ENCODE data around the gene VSTM2B.

Gene VSTM2B

DNA sequence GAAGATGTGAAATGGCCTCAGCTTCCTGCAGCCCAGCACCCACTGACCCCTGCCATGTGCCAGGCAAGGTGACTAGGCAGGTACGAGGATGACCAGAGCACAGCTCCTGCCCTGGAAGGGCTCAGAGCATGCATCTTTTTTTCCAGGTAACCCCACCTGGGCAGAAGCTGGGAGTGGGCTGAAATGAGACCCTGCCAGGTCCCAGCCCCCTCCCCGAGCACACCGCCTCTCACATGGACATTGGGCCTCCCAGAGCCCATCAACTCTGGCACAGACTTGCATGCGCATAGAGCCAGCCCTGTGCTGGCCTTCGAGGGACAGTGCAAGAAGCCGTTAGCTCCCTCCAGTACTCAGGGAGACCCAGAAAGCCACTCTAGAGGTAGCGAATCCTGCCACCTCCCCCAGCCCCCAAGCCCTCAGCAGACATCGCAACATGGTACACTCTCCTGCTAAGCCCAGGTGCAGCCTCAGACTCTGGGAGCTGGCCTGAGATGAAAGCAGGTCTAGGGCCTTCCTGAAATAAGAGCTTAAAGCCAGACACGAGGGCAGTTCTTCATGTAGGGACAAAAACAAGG, 8.9 kb upstream of the VSTM2B start:
- DNase-seq: no peak

DNA sequence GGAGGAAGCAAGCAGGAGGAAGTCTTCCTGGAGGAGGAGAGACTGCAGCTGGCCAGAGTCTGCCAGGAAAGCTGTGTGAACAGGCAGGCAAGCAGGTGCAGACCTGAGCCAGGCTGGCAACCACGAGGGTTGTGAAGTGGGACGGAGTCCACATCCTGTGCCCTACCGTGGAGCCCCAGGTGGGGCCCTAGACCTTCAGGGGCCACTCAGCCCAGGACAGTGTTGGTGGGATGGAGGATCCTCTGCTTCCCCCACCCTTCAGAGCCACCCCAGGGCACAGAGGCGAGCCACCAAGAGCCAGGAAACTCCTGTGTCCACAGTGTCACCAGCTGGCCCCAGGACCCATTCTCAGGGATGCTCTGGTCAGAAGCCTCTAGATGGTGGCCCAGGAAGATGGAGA, 8.4 kb upstream of the VSTM2B start:
- DNase-seq: no peak

DNA sequence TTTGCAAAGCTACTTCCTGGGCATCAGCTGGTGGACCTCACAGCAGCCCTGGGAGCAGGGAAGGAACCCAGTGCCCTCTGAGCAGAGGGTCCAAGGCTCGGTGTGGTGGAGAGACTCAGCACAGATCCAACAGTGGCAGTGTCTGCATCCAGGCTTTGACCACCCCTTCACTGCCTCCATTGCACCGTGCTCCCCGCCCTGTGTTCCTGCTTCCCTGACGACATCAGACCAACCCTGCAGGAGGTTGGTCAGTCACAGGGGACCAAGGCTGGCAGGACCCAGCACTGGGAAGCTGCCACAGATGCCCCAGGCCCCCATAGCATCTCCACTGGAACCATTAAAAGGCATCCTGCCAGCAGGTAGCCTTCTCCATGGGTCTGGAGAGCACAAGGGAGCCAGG, 7.8 kb upstream of the VSTM2B start:
- DNase-seq: no peak

DNA sequence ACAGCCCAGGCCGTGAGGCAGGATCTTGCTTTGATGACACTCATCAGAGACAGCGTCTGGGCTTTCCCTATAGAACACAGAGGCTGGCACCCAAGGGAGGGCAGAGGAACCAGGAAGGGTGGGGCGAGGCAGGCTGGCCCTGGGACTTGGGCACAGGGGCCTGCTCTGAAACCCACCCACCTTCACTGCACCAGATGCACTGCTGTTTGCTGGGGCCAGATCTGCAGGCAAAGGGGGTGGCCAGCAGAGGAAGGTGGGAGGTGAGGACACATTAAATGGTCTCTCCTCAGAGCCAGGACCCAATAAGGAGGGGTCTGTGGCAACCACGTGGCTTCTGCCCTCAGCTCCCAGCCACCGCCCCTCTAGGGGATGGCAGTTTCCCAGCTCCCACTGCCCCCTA, 6.6 kb upstream of the VSTM2B start:
- DNase-seq: no peak

DNA sequence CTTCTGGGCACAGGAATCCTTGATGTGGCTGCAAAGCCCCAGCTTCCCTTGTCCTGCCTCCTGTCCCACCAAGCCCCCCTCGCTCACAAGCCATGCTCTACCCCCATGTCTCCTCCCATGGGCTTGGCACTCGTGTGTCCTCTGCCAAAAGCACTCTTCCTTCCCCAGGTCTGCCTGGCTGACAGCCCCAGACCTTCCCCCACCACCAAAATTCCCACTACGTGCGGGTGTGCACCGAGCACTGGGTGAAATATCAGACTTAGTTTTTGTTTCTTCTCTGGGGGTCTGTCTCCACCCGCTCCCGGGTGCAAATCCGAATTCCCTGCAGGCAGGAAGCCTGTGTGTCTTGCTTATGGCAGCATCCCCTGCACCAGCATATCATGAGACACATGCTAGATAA, 5.9 kb upstream of the VSTM2B start:
- DNase-seq: no peak

DNA sequence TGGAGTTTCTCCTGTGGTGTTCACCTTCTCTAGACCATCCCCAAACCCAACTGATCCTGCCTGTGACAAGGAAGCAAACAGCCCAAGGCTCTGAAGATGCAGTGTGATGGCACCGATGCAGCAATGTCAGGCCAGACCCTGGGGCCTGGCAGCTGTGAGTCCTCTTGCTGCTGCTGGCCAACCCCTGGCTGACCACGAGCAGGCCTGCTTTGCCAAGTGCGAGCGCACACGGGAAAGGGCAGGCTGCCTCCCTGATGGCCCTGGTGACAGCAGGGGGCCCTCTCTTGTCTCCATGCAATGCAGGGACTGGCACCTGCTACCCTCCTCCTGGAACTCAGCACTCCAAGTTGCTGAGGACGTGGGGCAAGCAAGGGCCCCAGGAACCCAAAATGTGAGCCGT, 5.4 kb upstream of the VSTM2B start:
- no peak for DNase-seq

DNA sequence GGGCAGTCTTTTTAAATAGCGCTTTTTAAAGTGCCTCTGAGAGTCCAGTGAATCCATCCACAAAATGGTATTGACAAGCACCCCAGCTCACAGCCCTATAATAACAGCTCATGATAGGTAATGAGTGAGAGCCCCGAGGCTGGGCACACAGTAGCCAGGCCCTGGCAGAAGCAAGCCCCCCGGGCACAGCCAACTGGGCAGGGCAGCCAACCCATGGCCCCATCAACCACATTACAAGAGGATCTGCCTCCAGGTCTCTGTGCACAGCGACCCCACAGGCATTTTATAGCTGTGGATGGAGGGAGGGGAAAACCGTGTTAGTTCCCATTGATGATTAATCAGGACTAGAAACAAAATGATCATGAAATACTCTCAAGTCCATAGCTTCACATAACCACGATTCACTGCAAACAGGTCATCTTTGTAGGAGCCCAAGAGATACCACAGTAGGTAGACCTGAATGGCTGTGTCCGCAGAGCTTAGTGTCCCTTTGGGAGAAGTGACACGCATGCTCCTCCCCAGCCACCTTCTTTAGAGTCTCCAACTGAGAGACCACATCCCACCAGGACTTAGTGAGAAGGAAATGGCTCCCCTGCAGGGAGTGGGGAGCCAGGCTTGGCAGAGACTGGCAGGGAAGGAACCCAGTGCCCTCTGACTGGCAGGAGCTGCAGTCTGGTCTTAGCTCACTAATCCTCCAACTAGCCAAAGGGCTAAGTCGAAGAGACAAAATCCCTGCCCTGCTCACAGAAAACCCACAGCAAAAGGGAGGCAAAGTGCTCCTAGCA, 4.3 kb upstream of the VSTM2B start:
- no peak for DNase-seq

DNA sequence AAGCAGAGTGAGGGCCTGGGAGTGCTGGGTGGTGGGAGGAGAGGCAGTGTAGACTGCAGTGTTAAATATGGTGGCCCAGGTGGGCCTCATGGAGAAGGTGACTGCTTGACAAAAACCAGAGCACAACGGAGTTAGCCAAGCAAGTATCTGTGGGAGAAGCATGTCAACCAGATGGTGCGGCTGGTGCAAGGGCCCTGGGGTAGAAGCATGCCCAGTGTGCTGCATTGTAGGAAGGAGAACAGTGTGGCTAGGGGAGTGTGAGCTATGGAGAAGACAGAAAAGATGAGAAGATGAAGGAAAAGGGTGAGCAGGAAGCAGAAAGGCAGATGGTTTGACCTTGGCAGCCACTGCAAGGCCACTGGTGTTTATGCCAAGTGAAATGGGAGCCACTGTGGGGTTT, 2.2 kb upstream of the VSTM2B start:
- no peak for DNase-seq

DNA sequence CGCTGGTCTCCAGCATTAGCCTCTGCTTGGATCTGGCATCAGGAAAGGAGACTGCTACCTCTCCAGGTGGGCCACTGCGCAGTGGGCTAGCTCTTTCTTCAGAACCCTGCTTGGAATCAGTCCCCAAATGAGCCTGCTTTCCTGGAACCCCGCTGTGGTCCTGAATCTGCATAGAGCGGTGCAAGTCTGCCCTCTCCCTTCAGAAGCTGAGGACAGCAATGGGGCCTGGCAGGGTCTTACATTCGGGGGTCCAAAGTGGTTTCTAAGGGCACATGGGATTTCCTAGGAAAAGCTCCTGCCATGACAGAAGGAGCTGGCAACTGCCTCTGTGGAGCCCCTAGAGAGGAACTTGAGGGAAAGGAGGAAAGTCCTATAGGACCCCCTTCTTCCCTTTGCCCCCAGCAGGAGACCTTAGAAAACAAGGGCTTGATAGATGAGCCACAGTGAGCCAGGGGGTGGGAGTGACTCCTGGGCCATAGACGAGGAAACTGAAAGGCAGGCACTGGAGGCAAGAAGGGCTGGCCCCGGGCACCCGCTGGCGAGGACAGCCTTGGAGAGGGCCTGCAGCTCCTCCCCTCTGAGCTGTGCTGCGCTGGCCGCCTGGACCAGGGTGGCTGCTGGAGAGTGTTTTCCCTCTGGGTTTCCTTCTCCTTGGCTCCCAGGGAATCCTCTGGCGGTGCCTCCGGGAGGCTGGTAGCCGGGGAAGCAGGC, 1.4 kb upstream of the VSTM2B start:
- DNase-seq: no peak

DNA sequence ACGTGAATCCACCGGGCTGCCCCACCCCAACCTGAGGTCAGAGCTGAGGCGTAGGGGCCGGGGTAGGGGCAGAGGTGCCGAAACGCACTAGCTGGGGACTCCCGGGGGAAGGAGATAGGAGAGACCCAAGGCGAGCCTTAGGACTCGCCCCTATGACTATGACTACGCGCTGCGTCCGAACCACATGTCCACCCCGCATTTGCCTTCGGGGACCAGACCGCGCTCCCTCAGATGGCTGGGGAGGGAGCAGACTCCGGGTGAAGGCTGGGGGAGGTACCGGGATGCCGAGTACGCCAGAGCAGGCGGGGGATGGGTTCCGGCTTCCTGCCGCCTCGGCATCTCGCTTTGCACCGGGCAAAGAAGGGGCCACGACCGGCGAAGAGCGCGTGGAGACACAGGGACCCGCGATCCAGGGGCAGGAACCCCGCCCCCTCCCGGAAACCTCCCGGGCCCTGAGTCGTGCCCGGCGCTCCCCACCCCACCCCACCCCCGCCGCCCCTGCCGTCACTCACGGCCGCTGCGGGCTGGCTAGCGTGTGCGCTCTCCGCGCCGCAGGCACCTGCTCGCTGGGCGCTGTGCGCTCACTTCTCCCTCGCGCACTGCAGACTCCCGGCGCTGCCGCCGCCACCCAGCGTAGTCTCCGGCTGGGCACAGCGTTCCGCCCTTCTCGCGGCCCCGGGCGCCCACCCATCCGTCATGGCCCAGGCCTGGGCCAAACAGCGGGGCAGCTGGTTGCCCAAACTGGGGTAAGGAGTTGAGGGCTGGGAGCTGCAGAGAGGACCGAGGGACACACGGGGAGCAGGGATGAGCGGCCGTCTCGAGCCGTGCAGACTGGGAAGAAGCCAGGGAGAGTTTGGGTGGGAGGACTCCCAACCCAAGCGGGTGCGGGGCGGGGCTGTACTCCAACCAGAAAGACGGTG, 622 bp upstream of the VSTM2B start:
- no peak for DNase-seq

DNA sequence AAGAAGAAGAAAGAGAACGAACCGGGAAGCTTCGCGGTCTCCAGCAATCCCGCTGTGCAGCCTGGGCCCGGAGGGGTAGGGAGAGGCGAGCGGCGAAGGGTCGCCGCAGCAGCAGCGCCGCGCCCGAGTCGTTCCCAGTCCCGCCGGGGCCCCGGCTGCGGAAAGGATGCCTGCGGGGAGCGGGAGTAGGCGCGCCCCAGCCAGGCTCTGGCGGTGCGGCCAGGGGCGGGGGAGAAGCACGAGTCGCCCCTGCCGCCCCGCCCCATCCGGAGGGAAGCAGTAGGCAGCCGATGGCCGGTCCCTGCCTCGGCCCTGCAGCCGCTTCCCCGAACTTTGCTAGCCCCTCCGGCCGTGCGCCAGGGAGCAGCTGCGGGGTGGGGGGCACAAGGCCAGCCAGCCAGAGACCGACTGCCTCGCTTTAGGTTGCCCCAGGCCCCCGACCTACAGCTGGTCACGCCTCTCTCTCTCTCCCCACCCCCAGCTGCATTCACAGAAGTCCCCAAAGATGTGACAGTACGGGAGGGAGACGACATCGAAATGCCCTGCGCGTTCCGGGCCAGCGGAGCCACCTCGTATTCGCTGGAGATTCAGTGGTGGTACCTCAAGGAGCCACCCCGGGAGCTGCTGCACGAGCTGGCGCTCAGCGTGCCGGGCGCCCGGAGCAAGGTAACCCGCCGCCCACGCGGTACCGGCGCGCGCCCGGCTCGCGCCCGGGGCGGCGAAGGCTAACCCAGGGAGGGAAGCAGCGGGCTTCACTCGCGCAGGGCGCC, 1.1 kb downstream of the VSTM2B start:
- no peak for DNase-seq

DNA sequence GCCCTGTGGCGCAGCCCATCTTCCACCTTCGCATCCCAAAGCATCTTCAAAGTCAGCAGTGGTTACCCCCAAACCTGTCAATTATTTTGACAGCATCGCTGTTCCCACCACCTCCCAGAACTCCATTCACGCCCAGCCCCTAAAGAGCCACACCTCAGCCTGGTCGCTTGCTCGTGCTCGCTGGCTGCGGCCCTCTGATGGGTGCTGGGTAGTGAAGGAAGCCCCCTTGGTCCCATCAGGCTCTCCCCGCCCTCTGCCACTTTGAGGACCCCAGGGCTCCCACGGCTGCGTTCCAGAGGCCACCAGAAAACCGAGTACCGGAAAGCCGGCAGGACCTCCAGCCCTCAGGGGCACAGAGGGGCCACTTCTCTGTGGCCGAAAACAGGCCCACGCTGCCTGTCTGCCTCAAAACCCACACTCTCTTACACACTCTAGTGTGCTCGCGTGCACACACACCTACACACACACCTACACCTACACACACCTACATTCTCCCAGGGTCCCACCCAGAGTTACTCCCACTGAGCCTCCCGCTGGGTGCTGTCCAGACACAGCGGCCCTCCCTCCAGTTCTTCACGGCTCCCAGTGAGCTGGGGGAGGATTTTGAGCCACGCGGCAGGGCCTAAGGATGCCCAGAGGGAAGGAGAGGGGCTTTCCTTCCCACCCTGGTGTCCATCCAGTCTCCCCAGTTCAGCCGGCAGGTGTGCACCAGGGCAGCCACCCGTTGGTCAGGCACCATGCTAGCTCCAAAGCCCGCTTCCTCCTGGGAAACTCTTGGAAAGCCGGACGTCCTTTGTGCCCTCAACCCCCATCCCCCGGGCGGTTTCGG, 1.9 kb downstream of the VSTM2B start:
- no peak for DNase-seq

DNA sequence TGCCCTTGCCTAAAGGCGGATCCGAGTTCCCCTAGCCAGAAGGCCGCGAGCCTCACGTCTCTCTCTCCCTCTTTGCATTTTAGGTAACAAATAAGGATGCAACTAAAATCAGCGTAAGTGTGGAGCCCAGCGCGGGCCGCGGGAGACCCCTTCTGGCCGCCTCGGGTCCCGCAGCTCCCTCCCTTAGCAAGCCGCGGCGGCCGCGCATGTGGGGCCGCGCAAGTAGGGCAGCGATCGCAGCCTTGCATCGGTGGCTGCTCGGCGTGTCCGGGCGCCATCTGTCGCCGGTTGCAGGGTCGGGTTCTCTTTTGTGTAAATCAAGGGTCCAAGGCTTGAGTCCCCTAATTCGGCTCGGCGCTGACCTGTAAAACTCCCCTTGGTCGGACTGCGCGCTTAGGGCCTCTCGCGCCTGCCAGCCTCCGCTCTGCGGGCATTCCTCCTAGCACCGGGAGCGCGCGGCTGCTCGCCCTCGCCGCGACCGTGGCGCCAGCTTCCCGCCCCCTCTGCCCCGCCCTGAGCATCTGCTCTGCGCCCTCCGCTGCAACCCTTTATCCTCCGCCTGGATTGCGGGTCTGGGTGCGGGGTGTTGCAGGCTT, 2.7 kb downstream of the VSTM2B start:
- DNase-seq: peak; percentile 34

DNA sequence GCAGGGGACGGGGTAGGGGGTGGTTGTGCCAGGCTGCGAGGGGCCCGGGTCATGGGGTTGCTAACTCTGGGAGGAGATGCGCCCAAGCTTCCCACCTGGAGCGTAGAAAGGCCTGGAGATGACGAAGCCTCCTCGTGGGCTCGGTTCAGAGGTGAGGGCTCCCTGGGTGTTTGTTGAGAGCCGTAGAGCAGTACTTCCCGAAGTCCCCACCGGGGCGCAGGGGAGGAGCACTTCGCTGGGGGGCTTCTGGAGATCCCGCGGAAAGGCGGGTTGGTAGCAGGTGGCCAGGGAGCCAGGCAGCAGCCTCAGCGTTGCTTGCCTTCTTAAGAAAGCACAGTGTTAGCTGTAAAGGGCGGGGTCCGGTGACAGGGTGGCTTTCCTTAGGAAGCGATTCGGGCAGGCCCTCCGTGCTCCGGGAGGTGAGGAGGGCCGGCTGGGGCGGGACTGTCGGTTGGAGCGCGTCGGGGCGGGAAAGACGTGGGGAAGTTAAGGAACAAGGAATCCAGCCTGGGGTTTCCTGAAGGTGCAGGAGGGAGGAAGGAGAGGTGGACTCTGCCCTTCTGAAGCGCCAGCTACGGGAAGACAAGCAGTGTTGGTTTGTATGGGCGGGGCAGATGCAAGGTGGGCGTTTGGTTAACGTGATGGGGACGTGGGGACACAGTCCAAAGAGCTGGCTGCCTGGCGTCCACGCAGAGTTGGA, 3.3 kb downstream of the VSTM2B start:
- DNase-seq: no peak

DNA sequence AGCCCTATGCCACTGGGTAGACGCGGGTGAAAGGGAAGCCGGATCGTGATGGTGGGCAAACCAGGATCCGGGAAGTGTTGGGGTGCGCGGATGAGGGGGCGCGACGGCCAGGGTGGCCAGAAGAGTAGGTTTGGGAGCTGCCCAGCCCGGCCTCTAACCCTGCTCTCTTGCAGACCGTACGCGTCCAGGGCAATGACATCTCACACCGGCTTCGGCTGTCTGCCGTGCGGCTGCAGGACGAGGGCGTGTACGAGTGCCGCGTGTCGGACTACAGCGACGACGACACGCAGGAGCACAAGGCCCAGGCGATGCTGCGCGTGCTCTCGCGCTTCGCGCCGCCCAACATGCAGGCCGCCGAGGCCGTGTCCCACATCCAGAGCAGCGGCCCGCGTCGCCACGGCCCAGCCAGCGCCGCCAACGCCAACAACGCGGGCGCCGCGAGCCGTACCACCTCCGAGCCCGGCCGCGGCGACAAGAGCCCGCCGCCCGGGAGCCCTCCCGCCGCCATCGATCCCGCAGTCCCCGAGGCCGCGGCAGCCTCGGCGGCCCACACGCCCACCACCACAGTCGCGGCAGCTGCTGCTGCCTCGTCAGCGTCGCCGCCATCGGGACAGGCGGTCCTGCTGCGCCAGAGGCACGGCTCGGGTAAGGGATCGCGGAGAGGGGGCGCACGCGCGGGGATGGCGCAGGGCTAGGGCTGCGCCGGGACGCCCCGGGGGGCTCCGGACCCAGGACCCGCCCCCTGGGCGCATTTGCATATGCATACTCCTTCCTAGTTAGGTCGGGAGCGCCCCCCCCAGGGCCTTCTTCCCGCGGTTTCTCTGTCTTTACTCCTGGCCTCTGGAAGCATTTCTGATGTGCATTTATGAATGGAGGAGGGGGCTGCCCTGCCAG, 4.1 kb downstream of the VSTM2B start:
- DNase-seq: no peak

DNA sequence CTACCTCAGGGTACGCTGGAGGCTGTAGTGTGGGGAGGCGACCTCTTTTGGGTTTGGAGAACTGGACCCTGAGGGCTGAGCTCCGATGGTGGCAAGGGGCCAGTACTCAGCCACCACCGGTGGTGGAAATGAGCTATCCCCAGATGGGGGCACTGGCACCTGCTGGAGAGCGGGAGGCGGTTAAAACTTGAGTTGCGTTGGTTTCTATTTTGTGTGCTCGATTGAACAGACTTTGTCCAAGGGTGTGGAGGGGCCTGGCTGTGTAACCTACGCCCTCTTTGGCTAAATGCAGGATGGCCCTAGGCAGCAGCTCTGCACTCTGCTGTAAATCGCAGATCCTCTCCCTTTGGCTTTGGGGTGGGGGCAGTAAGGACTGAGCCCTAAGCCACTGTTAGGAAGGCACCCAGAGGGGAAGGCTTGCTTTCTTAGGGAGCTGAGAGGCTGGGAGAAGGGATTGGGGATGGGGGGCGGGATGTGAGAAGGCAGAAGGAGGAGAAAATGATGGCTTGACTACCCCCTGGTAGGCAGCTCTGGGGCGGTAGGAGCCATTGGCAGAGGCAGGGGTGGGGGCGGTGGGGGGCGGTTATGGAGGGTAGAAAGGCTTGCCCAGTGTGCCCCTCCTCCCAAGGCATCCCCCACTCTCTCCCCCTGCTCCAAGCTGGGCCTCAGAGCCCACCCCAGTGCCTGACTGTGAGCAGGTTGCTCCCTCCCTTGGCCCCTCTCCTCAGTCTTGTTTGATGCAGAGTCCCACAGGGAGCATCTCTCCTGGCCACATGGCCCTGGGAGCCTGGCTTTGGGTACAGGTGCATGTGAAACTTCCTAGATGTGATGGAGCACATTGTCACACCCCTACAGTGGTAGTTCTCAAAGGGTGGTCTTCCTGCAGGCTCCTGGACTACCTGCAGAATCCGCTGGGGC, 5.0 kb downstream of the VSTM2B start:
- no peak for DNase-seq

DNA sequence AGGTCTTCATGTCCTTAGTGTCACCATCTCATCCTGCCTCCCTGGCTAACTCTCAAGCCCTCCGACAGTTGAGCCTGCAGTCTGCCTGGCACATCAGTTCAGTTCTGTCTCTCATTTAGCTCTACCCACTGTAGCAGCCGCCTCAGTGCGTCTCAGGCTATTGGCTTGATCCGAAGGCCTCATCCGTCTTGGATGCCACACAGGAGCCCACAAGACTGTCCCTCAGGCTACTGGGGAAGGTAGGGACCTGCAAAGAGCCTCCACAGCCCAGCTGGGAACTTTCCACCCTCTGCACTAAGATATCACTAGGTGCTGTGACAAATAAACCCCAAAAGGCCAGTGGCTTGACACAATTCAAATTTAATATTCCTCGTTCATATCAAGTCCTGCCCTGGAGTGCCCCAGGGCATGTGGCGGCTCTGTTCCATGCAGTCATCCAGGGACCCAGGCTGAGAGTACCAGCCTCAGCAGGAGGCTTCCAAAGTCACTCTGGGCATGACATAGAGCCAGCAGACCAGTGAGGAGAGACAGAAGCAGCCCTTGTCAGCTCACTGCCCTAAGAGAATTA, 5.7 kb downstream of the VSTM2B start:
- DNase-seq: no peak

DNA sequence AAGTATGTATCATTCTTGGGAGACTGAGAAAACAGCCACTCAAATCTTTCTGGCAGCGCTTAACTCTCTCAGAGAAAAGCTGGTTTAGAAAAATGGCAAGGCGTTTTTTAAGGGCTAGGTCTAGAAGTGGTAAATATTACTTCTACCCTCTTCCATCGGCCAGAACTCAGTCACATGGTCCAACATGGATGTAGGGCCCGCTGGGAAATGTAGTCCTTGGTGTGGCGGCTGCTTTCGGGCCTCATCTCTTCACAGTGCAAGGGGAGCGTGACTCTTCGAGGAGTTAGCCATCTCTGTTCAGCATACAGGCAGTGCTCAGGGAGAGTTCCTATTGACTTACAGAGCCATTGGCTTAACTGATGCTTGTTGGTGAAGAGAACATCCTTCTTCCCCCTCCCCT, 6.3 kb downstream of the VSTM2B start:
- DNase-seq: no peak
